DND-41 (cell line): ENCODE measurements around the gene WNT3.

Experiments
- CTCF ChIP-seq: IDR thresholded peaks from 2 replicates; pipeline ENCODE4 v1.5.1; 2012; ENCODE audit warnings: borderline replicate concordance, low read length, moderate library complexity, mild to moderate bottlenecking; ENCODE audit not compliant: poor library complexity, severe bottlenecking; ENCODE audit errors: extremely low read depth
- EZH2 ChIP-seq: IDR thresholded peaks from 3 replicates; pipeline ENCODE4 v1.6.1; 2012; ENCODE audit warnings: borderline replicate concordance, low read depth, mild to moderate bottlenecking, moderate library complexity, low read length, inconsistent platforms; ENCODE audit not compliant: severe bottlenecking

- TF ChIP-seq EZH2 (no peak), CTCF (no peak)
Observed at GRCh38 chr17:46727572-46728348, 90.7 kb downstream of the WNT3 start.
